H1 (cell line): ENCODE results near the gene NR2F2. TPM values are rescaled to one million over a fixed set of nuclear protein-coding genes. Genes with fewer than 3 reads are reported as not detected.

ENCODE experiments used
- CTCF ChIA-PET: fragments of 300-600 bp; sonication (Branson Sonifier 250); formaldehyde crosslinking; loops from one replicate; lab custom pipeline; 2021; ENCODE audit not compliant: partially characterized antibody; lab: Charles Lee
- POLR2A ChIA-PET: fragments of 300-600 bp; sonication (Branson Sonifier 250); formaldehyde crosslinking; loops from one replicate; lab custom pipeline; 2021; ENCODE audit warnings: inconsistent platforms; ENCODE audit not compliant: partially characterized antibody; lab: Charles Lee
- DNase-seq, 2 experiments: peaks; one replicate each; pipeline versions ENCODE4 v3.0.0 to v3.0.0-alpha.2; 2010 to 2022; ENCODE audit warnings: low spot score in 2 of 2, low read depth in 1 of 2, mixed read lengths in 1 of 2
- FAIRE-seq: peaks from 2 replicates; lab custom pipeline; 2011; peaks lifted over from hg19 to GRCh38; lab: Jason Lieb, UNC
- H2AFZ ChIP-seq: 2 replicates; pipeline ENCODE4 v1.8.1; 2012; ENCODE audit warnings: low read length, inconsistent platforms
- H2AK5ac ChIP-seq: 2 replicates; pipeline ENCODE4 v1.6.1; 2013; ENCODE audit warnings: low read depth, low read length
- H2BK120ac ChIP-seq: replicated peaks from 2 replicates; pipeline ENCODE3; 2013; ENCODE audit warnings: low read depth, low read length, inconsistent platforms
- H2BK12ac ChIP-seq: 2 replicates; pipeline ENCODE4 v1.6.1; 2013; ENCODE audit warnings: low read depth, low read length
- H2BK15ac ChIP-seq: 2 replicates; pipeline ENCODE4 v1.6.1; 2013; ENCODE audit warnings: low read length
- H2BK20ac ChIP-seq: 2 replicates; pipeline ENCODE4 v1.6.1; 2013; ENCODE audit warnings: low read length
- H2BK5ac ChIP-seq: 2 replicates; pipeline ENCODE4 v1.6.1; 2013; ENCODE audit warnings: low read depth, low read length
- H3K14ac ChIP-seq: 2 replicates; pipeline ENCODE4 v1.6.1; 2013; ENCODE audit warnings: inconsistent platforms; ENCODE audit not compliant: insufficient read length
- H3K18ac ChIP-seq: 2 replicates; pipeline ENCODE4 v1.6.1; 2013; ENCODE audit warnings: low read length; ENCODE audit errors: extremely low read depth
- H3K23ac ChIP-seq: 2 replicates; pipeline ENCODE4 v1.6.1; 2013; ENCODE audit warnings: inconsistent platforms; ENCODE audit not compliant: insufficient read length
- H3K23me2 ChIP-seq: 2 replicates; pipeline ENCODE4 v1.6.1; 2013; ENCODE audit warnings: low read depth, low read length
- H3K27ac ChIP-seq: 2 replicates; pipeline ENCODE4 v1.6.1; 2011; ENCODE audit warnings: low read depth, low read length, inconsistent platforms
- H3K27me3 ChIP-seq, 4 experiments: replicated peaks in 1 of 4; 1 replicate in 1 of 4; 2 replicates in 3 of 4; pipeline versions ENCODE4 v1.6.1 to v1.8.1; 2011 to 2013; ENCODE audit warnings: low read length in 3 of 4, mild to moderate bottlenecking in 3 of 4, inconsistent platforms in 2 of 4, mixed read lengths in 2 of 4, moderate library complexity in 1 of 4; ENCODE audit not compliant: control insufficient read depth in 3 of 4, insufficient read depth in 3 of 4; ENCODE audit errors: extremely low read depth in 1 of 4
- H3K36me3 ChIP-seq, 4 experiments: 2 replicates each; pipeline versions ENCODE4 v1.6.1 to v1.8.1; 2011 to 2013; ENCODE audit warnings: mild to moderate bottlenecking in 4 of 4, low read length in 3 of 4, moderate library complexity in 2 of 4, control low read depth in 1 of 4, inconsistent platforms in 1 of 4; ENCODE audit not compliant: insufficient read depth in 4 of 4, control insufficient read depth in 2 of 4
- H3K4ac ChIP-seq: replicated peaks from 2 replicates; pipeline ENCODE3; 2013; ENCODE audit warnings: low read length, low read depth, mixed read lengths, inconsistent platforms; ENCODE audit not compliant: insufficient read length
- H3K4me1 ChIP-seq, 4 experiments: replicated peaks in 1 of 4; 1 replicate in 1 of 4; 2 replicates in 3 of 4; pipeline versions ENCODE4 v1.6.1 to v1.8.1; 2011 to 2013; ENCODE audit warnings: low read length in 3 of 4, inconsistent platforms in 2 of 4, mixed read lengths in 1 of 4; ENCODE audit not compliant: insufficient read depth in 4 of 4, control insufficient read depth in 3 of 4
- H3K4me2 ChIP-seq, 2 experiments: 2 replicates each; pipeline versions ENCODE4 v1.6.1 to v1.8.1; 2011 to 2013; ENCODE audit warnings: low read depth in 2 of 2, low read length in 2 of 2, control low read depth in 1 of 2, inconsistent platforms in 1 of 2, mild to moderate bottlenecking in 1 of 2; ENCODE audit not compliant: insufficient read depth in 1 of 2
- H3K4me3 ChIP-seq, 4 experiments: fragments of 200-600, 300-600 bp in 1 of 4; sonication (generic), shearing (Covaris generic), sonication (Bioruptor Twin) in 1 of 4; 2 replicates each; pipeline versions ENCODE4 v1.5.1 to v1.8.1; 2011 to 2016; ENCODE audit warnings: low read length in 4 of 4, low read depth in 3 of 4, control low read depth in 2 of 4, inconsistent platforms in 2 of 4, mild to moderate bottlenecking in 2 of 4, mixed read lengths in 1 of 4, moderate library complexity in 1 of 4; ENCODE audit not compliant: insufficient read depth in 2 of 4; ENCODE audit errors: extremely low read depth in 1 of 4
- H3K56ac ChIP-seq: replicated peaks from 2 replicates; pipeline ENCODE3; 2013; ENCODE audit warnings: low read depth, mild to moderate bottlenecking, mixed read lengths, low read length, inconsistent platforms; ENCODE audit not compliant: insufficient read length
- H3K79me1 ChIP-seq: 2 replicates; pipeline ENCODE4 v1.6.1; 2013; ENCODE audit warnings: low read depth, low read length, control low read depth
- H3K79me2 ChIP-seq, 2 experiments: 2 replicates each; pipeline versions ENCODE4 v1.6.1 to v1.8.1; 2012 to 2013; ENCODE audit warnings: low read length in 2 of 2, mild to moderate bottlenecking in 2 of 2, inconsistent platforms in 1 of 2; ENCODE audit not compliant: insufficient read depth in 2 of 2, control insufficient read depth in 1 of 2
- H3K9ac ChIP-seq, 4 experiments: replicated peaks in 1 of 4; 1 replicate in 1 of 4; 2 replicates in 3 of 4; pipeline versions ENCODE4 v1.6.1 to v1.8.1; 2011 to 2013; ENCODE audit warnings: low read depth in 3 of 4, low read length in 3 of 4, control low read depth in 2 of 4, mild to moderate bottlenecking in 2 of 4, moderate library complexity in 2 of 4, inconsistent platforms in 1 of 4; ENCODE audit errors: extremely low read depth in 1 of 4
- H3K9me3 ChIP-seq, 2 experiments: 2 replicates each; pipeline versions ENCODE4 v1.6.1 to v1.8.1; 2012 to 2013; ENCODE audit warnings: mild to moderate bottlenecking in 2 of 2, moderate library complexity in 2 of 2, control low read depth in 1 of 2, inconsistent platforms in 1 of 2, low read depth in 1 of 2, low read length in 1 of 2, mixed read lengths in 1 of 2; ENCODE audit not compliant: insufficient read depth in 2 of 2
- H4K20me1 ChIP-seq, 2 experiments: replicated peaks in 1 of 2; 2 replicates each; pipeline versions ENCODE3 to v1.8.1; 2011 to 2013; ENCODE audit warnings: inconsistent platforms in 2 of 2, low read length in 2 of 2, mild to moderate bottlenecking in 1 of 2; ENCODE audit not compliant: insufficient read depth in 2 of 2, control insufficient read depth in 1 of 2
- H4K5ac ChIP-seq: 2 replicates; pipeline ENCODE4 v1.6.1; 2013; ENCODE audit warnings: low read length, low read depth, mixed read lengths, inconsistent platforms; ENCODE audit not compliant: insufficient read length
- H4K8ac ChIP-seq: 2 replicates; pipeline ENCODE4 v1.8.0; 2013; ENCODE audit warnings: mild to moderate bottlenecking, moderate library complexity, low read length, inconsistent platforms; ENCODE audit not compliant: insufficient read depth; ENCODE audit errors: extremely low read depth
- H4K91ac ChIP-seq: replicated peaks from 2 replicates; pipeline ENCODE3; 2013; ENCODE audit warnings: low read length, mixed read lengths, inconsistent platforms; ENCODE audit not compliant: insufficient read length
- ATF2 ChIP-seq: IDR thresholded peaks from 2 replicates; pipeline ENCODE4 v1.6.1; 2012; ENCODE audit warnings: low read length, inconsistent platforms
- ATF3 ChIP-seq: IDR thresholded peaks from 2 replicates; pipeline ENCODE4 v1.6.1; 2011; ENCODE audit warnings: low read depth, mild to moderate bottlenecking, low read length; ENCODE audit not compliant: insufficient read depth
- HDAC6 ChIP-seq: IDR thresholded peaks from one replicate; pipeline ENCODE4 v1.7.1; 2012; ENCODE audit warnings: low read depth, mild to moderate bottlenecking, inconsistent platforms, low read length, moderate library complexity
- SRF ChIP-seq: IDR thresholded peaks from 2 replicates; pipeline ENCODE4 v1.6.1; 2011; ENCODE audit warnings: mild to moderate bottlenecking, low read depth, low read length, moderate library complexity
- WGBS, 2 experiments: shearing (Covaris generic) in 1 of 2; methylation state at CpG; one replicate each; pipeline versions ENCODE4 v1.1.6 to v1.1.7; 2013 to 2015; ENCODE audit warnings: low lambda C conversion rate in 2 of 2, mixed read lengths in 2 of 2, inconsistent platforms in 1 of 2, low coverage in 1 of 2, missing lambda C conversion rate in 1 of 2; ENCODE audit not compliant: insufficient replicate concordance in 2 of 2, insufficient coverage in 1 of 2, insufficient read length in 1 of 2; ENCODE audit errors: extremely low coverage in 1 of 2, missing lambda C conversion rate in 1 of 2; 5-methylcytosine and 5-hydroxymethylcytosine counted together
- polyA plus RNA-seq, 7 experiments: library from polyadenylated mRNA; depleted of rRNA in 3 of 7; stranded (reverse) in 5 of 7; unstranded in 2 of 7; fragments of >200 nt in 5 of 7; fragments of 200-250 nt in 2 of 7; gene quantifications; 1 replicate in 5 of 7; 2 replicates in 1 of 7; 4 replicates in 1 of 7; pipeline versions ENCODE4 v1.2.1 to v1.2.3, GENCODE V29; 2011 to 2013; ENCODE audit warnings: missing spikeins in 2 of 7, mixed read lengths in 2 of 7
- total RNA-seq: library from RNA; stranded (reverse); fragmentation: NEBNext Ultra II Directional; extraction: Animal tissue kit (Norgen Biotek cat#: 25700); gene quantifications from 2 replicates; pipeline ENCODE4 v1.2.1, GENCODE V29; 2021

The NR2F2 gene
- total and polyA plus RNA-seq, 2 of the 8 experiments (the other 6 are each of a cell fraction or from before 2014, with no cell fraction given), result 0.03 TPM; not detected in 1

GRCh38 chr15:96311256-96311955 lies 19.1 kb upstream of the NR2F2 start:
- CTCF ChIA-PET, result interaction anchor here (1.1 to 1.2 kb wide), 2 partner anchors 16 to 259 kb away, joined by 3 to 5 read pairs; no protein-coding TSS in a partner anchor
- Histone ChIP-seq H4K8ac (no peak overlapping the region), H2BK12ac (no peak overlapping the region), H3K4me3 (no peak overlapping the region), H3K4ac (no peak overlapping the region), H3K79me1 (no peaks in the 10 kb centered on the region), H2AK5ac (no peak overlapping the region), H2BK120ac (no peak overlapping the region), H3K27ac (no peak overlapping the region), H3K4me1 (no peaks in the 10 kb centered on the region; a peak in 1 of 7 replicates), H3K4me2 (no peak overlapping the region), H3K79me2 (no peaks in the 10 kb centered on the region), H2BK5ac (no peak overlapping the region), H3K36me3 (no peaks in the 10 kb centered on the region), H3K14ac (no peak overlapping the region), H3K56ac (peak overlapping the region; percentile 17), H2BK20ac (no peak overlapping the region), H3K9ac (no peak overlapping the region), H2AFZ (no peak overlapping the region), H3K18ac (no peak overlapping the region), H4K91ac (no peak overlapping the region), H3K9me3 (no peaks in the 10 kb centered on the region), H3K23ac (no peak overlapping the region), H3K23me2 (no peaks in the 10 kb centered on the region; the same call in 1 of the 2 replicates), H2BK15ac (no peak overlapping the region), H4K20me1 (no peaks in the 10 kb centered on the region), H4K5ac (no peak overlapping the region), H3K27me3 (peaks cover 0 to 2% (median 0%) of the 10 kb centered on the region in 4 experiments; a peak in 1 of 7 replicates)
- FAIRE-seq (no peak), DNase-seq (no peak)
- TF ChIP-seq HDAC6, result no peak
- TF ChIP-seq ATF2, result no peak
- TF ChIP-seq ATF3, result no peak
- no peak for TF ChIP-seq SRF
- 83% methylated on average over 5 of the region's 5 CpGs; no CpG with 5 or more reads in 1 of the 2 experiments for WGBS, 2 experiments
- POLR2A ChIA-PET, result no interaction called here
